ENCODE measurements around the gene USP35.

DNA sequence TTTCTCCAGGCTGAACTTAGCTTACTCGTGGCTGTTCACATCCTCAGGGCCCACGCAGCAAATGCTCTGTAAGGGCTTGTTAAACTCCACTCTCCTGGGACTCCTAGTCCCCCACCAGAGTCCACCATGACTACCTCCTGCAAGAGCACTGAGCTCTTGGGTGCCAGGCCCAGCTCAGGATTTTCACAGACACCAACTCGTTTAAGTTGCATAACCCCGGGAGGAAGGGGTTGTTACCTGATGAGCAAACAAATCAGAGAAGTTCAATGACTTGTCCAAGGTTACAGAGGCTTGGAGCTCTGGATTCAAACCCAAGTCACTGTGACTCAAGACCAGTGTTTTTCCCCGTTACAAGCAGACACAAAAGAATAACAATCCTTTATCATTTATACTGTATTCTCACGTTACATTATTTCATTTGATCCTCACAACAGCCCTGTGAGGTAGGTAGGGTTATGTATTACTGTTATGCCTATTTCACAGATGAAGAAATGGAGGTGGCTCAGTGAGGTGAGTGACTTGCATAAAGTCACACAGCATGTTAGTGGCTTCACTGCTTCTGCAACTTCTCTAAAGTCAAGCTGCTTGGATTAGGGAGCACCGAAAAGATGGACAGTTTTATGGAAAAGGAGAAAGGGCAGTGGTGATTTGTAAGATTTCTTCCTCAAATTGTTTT, 17.7 kb upstream of the USP35 start:
- TF ChIP-seq CTCF (IDR thresholded peaks at IDR 0.05): no peak
- no peak for TF ChIP-seq PREB (CRISPR knock-in tag; IDR thresholded peaks at IDR 0.05; ENCODE audit: borderline replicate concordance)
- TF ChIP-seq FOXP1 (CRISPR knock-in tag; IDR thresholded peaks at IDR 0.05; ENCODE audit: borderline replicate concordance): no peak
- TF ChIP-seq TEAD1 (CRISPR knock-in tag; IDR thresholded peaks at IDR 0.05): no peak
- TF ChIP-seq CREB1 (CRISPR knock-in tag; IDR thresholded peaks at IDR 0.05): no peak
- no peak for TF ChIP-seq ZNF232 (CRISPR knock-in tag; IDR thresholded peaks at IDR 0.05)
